Natural killer cell treated with Interleukin-12 subunit alpha and Interleukin-12 subunit beta and Interleukin-15 and Interleukin-18, amount 100 ng/mL, for 72 hours (primary cell): ENCODE data around the gene IRF2. TPM values are rescaled to one million over a fixed set of nuclear protein-coding genes. Genes with fewer than 3 reads are reported as not detected.

Experiments used
- ATAC-seq, 2 donors: fragments of 150-1000 bp; cut with Tn5 transposase in 1 of 2; sonication (Bioruptor Pico), chemical (Tn5 transposase) in 1 of 2; 2 replicates each; pipeline ENCODE4 v1.10.0; 2021
- DNase-seq: peaks from one replicate; pipeline ENCODE4 v3.0.0; 2022; ENCODE audit warnings: low spot score
- H3K27ac Mint-ChIP-seq, 2 donors: 1 replicate in 1 of 2; 2 replicates in 1 of 2; pipeline ENCODE4 v1.8.0; 2022; ENCODE audit warnings: mixed read lengths in 2 of 2, mild to moderate bottlenecking in 1 of 2, moderate library complexity in 1 of 2
- H3K27me3 Mint-ChIP-seq, 2 donors: 1 replicate in 1 of 2; 2 replicates in 1 of 2; pipeline ENCODE4 v1.8.0; 2022; ENCODE audit warnings: mixed read lengths in 2 of 2
- H3K36me3 Mint-ChIP-seq: one replicate; pipeline ENCODE4 v1.8.0; 2022; ENCODE audit warnings: mixed read lengths
- H3K4me1 Mint-ChIP-seq, 2 donors: 1 replicate in 1 of 2; 2 replicates in 1 of 2; pipeline ENCODE4 v1.8.0; 2022; ENCODE audit warnings: low read depth in 2 of 2, mixed read lengths in 2 of 2, mild to moderate bottlenecking in 1 of 2
- H3K4me3 Mint-ChIP-seq: one replicate; pipeline ENCODE4 v1.8.0; 2022; ENCODE audit warnings: mixed read lengths
- H3K9me3 Mint-ChIP-seq: 2 replicates; pipeline ENCODE4 v1.8.0; 2022; ENCODE audit warnings: mixed read lengths
- total RNA-seq, 2 donors: library from RNA; stranded (reverse); gene quantifications; one replicate each; pipeline ENCODE4 v1.2.3, GENCODE V29; 2022

The IRF2 gene
- total RNA-seq, 2 donors from 2014 or later = 55.2 to 67.8 TPM

GRCh38 chr4:184439856-184440594 is 34.3 kb downstream of the IRF2 start:
- Mint-ChIP-seq H3K4me1 (peaks cover 72 to 75% of the 10 kb centered on the region in 2 donors), H3K36me3 (no peaks in the 10 kb centered on the region), H3K27ac (peak overlapping the region; percentile 9 to 38), H3K4me3 (no peak overlapping the region), H3K27me3 (no peaks in the 10 kb centered on the region), H3K9me3 (no peaks in the 10 kb centered on the region)
- ATAC-seq = no peak
- DNase-seq = no peak

GRCh38 chr4:184439386-184439785 is 35.0 kb downstream of the IRF2 start:
- no peaks in the 10 kb centered on the region for H3K36me3 Mint-ChIP-seq
- H3K9me3 Mint-ChIP-seq = no peaks in the 10 kb centered on the region
- DNase-seq (no peak), ATAC-seq (no peak)
- no peak overlapping the region for H3K27ac Mint-ChIP-seq
- H3K4me3 Mint-ChIP-seq = no peak overlapping the region
- peaks cover 68 to 69% of the 10 kb centered on the region in 2 donors for H3K4me1 Mint-ChIP-seq
- H3K27me3 Mint-ChIP-seq = no peaks in the 10 kb centered on the region

- no peaks in the 10 kb centered on the region for H3K27me3 Mint-ChIP-seq
- DNase-seq (no peak), ATAC-seq (no peak)
- H3K36me3 Mint-ChIP-seq = no peaks in the 10 kb centered on the region
- no peak overlapping the region for H3K4me3 Mint-ChIP-seq
- H3K4me1 Mint-ChIP-seq = peaks cover 64% of the 10 kb centered on the region in 2 donors
- peak overlapping the region in 1 of 2 donors; percentile 45 for H3K27ac Mint-ChIP-seq
- no peaks in the 10 kb centered on the region for H3K9me3 Mint-ChIP-seq
Observed at GRCh38 chr4:184438375-184438774, 36.0 kb downstream of the IRF2 start.

- ATAC-seq (no peak), DNase-seq (no peak)
- no peak overlapping the region for H3K4me3 Mint-ChIP-seq
- H3K27ac Mint-ChIP-seq = peak overlapping the region in 1 of 2 donors; percentile 45
- H3K36me3 Mint-ChIP-seq = no peaks in the 10 kb centered on the region
- peaks cover 66% of the 10 kb centered on the region in 2 donors for H3K4me1 Mint-ChIP-seq
- H3K27me3 Mint-ChIP-seq = no peaks in the 10 kb centered on the region
- H3K9me3 Mint-ChIP-seq = no peaks in the 10 kb centered on the region
Observed at GRCh38 chr4:184437565-184438265, 36.6 kb downstream of the IRF2 start.

- peaks cover 63 to 64% of the 10 kb centered on the region in 2 donors for H3K4me1 Mint-ChIP-seq
Observed at GRCh38 chr4:184434501-184435066, 39.8 kb downstream of the IRF2 start.

GRCh38 chr4:184434021-184434420 is 40.3 kb downstream of the IRF2 start:
- Mint-ChIP-seq H3K9me3 (no peaks in the 10 kb centered on the region), H3K4me1 (peaks cover 64 to 66% of the 10 kb centered on the region in 2 donors), H3K27ac (no peak overlapping the region), H3K36me3 (no peaks in the 10 kb centered on the region), H3K4me3 (no peak overlapping the region), H3K27me3 (no peaks in the 10 kb centered on the region)
- ATAC-seq (no peak), DNase-seq (no peak)

More at GRCh38 chr4:184434501-184435066, 39.8 kb downstream of the IRF2 start:
- Mint-ChIP-seq H3K36me3 (no peaks in the 10 kb centered on the region), H3K27ac (no peak overlapping the region), H3K4me3 (no peak overlapping the region), H3K9me3 (no peaks in the 10 kb centered on the region), H3K27me3 (no peaks in the 10 kb centered on the region)
- ATAC-seq = no peak
- DNase-seq = no peak

- Mint-ChIP-seq H3K4me1 (peaks cover 60% of the 10 kb centered on the region in 2 donors), H3K36me3 (no peaks in the 10 kb centered on the region)
- no peak for ATAC-seq
Observed at GRCh38 chr4:184433258-184433892, 41.0 kb downstream of the IRF2 start.

GRCh38 chr4:184432127-184432922 is 42.0 kb downstream of the IRF2 start:
- Mint-ChIP-seq H3K27me3 (no peaks in the 10 kb centered on the region), H3K36me3 (peaks cover 4% of the 10 kb centered on the region), H3K9me3 (no peaks in the 10 kb centered on the region), H3K4me3 (no peak overlapping the region), H3K4me1 (peaks cover 54 to 55% of the 10 kb centered on the region in 2 donors), H3K27ac (peak overlapping the region; percentile 10 to 17)
- ATAC-seq = no peak
- DNase-seq = no peak

More at GRCh38 chr4:184433258-184433892, 41.0 kb downstream of the IRF2 start:
- Mint-ChIP-seq H3K27me3 (no peaks in the 10 kb centered on the region), H3K27ac (peak overlapping the region in 1 of 2 donors; percentile 30), H3K9me3 (no peaks in the 10 kb centered on the region), H3K4me3 (no peak overlapping the region)
- DNase-seq = no peak

- peaks cover 50 to 56% of the 10 kb centered on the region in 2 donors for H3K4me1 Mint-ChIP-seq
- no peaks in the 10 kb centered on the region for H3K9me3 Mint-ChIP-seq
- H3K4me3 Mint-ChIP-seq = no peak overlapping the region
- H3K27me3 Mint-ChIP-seq = no peaks in the 10 kb centered on the region
- DNase-seq = no peak
- H3K36me3 Mint-ChIP-seq = peaks cover 15% of the 10 kb centered on the region
- no peak for ATAC-seq
- H3K27ac Mint-ChIP-seq = peak overlapping the region; percentile 32 to 69
Observed at GRCh38 chr4:184430163-184430562, 44.2 kb downstream of the IRF2 start.

- no peak for DNase-seq
- H3K4me3 Mint-ChIP-seq = no peak overlapping the region
- H3K4me1 Mint-ChIP-seq = peaks cover 54% of the 10 kb centered on the region in 2 donors
- H3K36me3 Mint-ChIP-seq = peaks cover 19% of the 10 kb centered on the region
- ATAC-seq = no peak
- H3K9me3 Mint-ChIP-seq = no peaks in the 10 kb centered on the region
- H3K27ac Mint-ChIP-seq = no peak overlapping the region
- no peaks in the 10 kb centered on the region for H3K27me3 Mint-ChIP-seq
Observed at GRCh38 chr4:184428787-184429186, 45.6 kb downstream of the IRF2 start.

GRCh38 chr4:184427687-184428086 is 46.7 kb downstream of the IRF2 start:
- Mint-ChIP-seq H3K27me3 (no peaks in the 10 kb centered on the region), H3K4me1 (peaks cover 53% of the 10 kb centered on the region in 2 donors), H3K36me3 (peaks cover 26% of the 10 kb centered on the region), H3K27ac (peak overlapping the region; percentile 23 to 83), H3K4me3 (no peak overlapping the region), H3K9me3 (no peaks in the 10 kb centered on the region)
- DNase-seq (no peak), ATAC-seq (no peak)

GRCh38 chr4:184427093-184427492 is 47.3 kb downstream of the IRF2 start:
- Mint-ChIP-seq H3K4me3 (no peak overlapping the region), H3K36me3 (peaks cover 32% of the 10 kb centered on the region), H3K4me1 (peaks cover 53% of the 10 kb centered on the region in 2 donors), H3K27me3 (no peaks in the 10 kb centered on the region), H3K27ac (peak overlapping the region; percentile 23 to 62), H3K9me3 (no peaks in the 10 kb centered on the region)
- ATAC-seq (no peak), DNase-seq (no peak)
